ENCODE data around the gene NLN. TPM values are rescaled to one million over a fixed set of nuclear protein-coding genes. Genes with fewer than 3 reads are reported as not detected.

Gene NLN
- total RNA-seq, 4 donors from 2014 or later, result 8.7 to 11.9 (median 9.1) TPM

- H3K27ac ChIP-seq (replicated peaks in 1 of 4), result no peak overlapping the region
- H3K4me1 ChIP-seq, result peaks cover 0 to 3% (median 0%) of the 10 kb centered on the region in 4 donors
- H3K4me3 ChIP-seq, result no peak overlapping the region
These were observed 109.3 kb downstream of the NLN start for GRCh38 chr5:65831276-65831675.

GRCh38 chr5:65832152-65832551 lies 110.1 kb downstream of the NLN start:
- H3K27ac ChIP-seq (replicated peaks in 1 of 4), result no peak overlapping the region

More at GRCh38 chr5:65831276-65831675, 109.3 kb downstream of the NLN start:
- TF ChIP-seq, protein P1, sequence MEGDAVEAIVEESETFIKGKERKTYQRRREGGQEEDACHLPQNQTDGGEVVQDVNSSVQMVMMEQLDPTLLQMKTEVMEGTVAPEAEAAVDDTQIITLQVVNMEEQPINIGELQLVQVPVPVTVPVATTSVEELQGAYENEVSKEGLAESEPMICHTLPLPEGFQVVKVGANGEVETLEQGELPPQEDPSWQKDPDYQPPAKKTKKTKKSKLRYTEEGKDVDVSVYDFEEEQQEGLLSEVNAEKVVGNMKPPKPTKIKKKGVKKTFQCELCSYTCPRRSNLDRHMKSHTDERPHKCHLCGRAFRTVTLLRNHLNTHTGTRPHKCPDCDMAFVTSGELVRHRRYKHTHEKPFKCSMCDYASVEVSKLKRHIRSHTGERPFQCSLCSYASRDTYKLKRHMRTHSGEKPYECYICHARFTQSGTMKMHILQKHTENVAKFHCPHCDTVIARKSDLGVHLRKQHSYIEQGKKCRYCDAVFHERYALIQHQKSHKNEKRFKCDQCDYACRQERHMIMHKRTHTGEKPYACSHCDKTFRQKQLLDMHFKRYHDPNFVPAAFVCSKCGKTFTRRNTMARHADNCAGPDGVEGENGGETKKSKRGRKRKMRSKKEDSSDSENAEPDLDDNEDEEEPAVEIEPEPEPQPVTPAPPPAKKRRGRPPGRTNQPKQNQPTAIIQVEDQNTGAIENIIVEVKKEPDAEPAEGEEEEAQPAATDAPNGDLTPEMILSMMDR (IDR thresholded peaks at IDR 0.05), result no peak
- no peak for TF ChIP-seq EP300 (IDR thresholded peaks at IDR 0.05)
- no peak for TF ChIP-seq POLR2AphosphoS5 (IDR thresholded peaks at IDR 0.05)
- TF ChIP-seq POLR2A (IDR thresholded peaks at IDR 0.05; ENCODE audit: low read depth), result no peak
- intact Hi-C loops (cut with DNase I), result no loop called here
- WGBS, result 84% methylated on average over 1 of the region's 1 CpG
- Histone ChIP-seq H3K27me3 (no peaks in the 10 kb centered on the region), H3K9me3 (no peaks in the 10 kb centered on the region), H3K36me3 (no peaks in the 10 kb centered on the region)
- DNase-seq (ENCODE audit: extremely low spot score), result no peak

DNA sequence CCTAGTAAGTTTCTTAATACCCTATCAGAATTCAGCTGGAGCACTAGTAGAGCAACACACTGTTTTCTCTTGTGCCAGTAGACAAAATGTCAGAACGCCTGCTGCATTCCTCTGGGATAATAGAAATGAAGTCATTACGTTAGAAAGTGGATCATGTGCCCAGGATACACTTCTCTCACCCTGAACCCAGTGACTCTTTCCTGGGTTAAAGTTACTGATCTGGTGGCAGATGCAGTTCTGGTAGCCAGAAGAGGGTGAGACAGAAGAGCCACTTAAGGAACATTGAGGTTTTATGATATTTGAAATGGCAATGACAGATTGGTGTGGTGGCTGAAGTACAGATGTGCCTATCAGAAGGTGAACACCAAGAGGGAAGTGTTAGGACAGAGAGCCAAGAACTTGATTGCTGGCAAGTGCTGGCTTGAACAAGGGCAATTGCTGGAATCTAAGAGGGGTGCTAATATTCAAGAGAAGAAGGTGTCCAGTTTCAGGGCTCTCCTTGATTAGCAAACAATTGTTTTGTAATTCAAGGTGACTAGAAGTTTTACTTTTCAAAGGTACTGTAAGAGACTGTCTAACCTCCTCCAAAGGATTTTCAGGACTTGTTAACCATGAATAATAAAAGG lies 110.7 kb downstream of the NLN start:
- 69% methylated on average over 2 of the region's 2 CpGs for WGBS

More at GRCh38 chr5:65832152-65832551, 110.1 kb downstream of the NLN start:
- no peak for TF ChIP-seq POLR2AphosphoS5 (IDR thresholded peaks at IDR 0.05)
- TF ChIP-seq EP300 (IDR thresholded peaks at IDR 0.05), result no peak
- TF ChIP-seq, protein P1 (IDR thresholded peaks at IDR 0.05), result no peak
- TF ChIP-seq POLR2A (IDR thresholded peaks at IDR 0.05; ENCODE audit: low read depth), result no peak
- no peak for DNase-seq (ENCODE audit: extremely low spot score)
- H3K36me3 ChIP-seq, result no peaks in the 10 kb centered on the region
- H3K9me3 ChIP-seq, result no peaks in the 10 kb centered on the region
- no peaks in the 10 kb centered on the region for H3K27me3 ChIP-seq
- no peak overlapping the region for H3K4me3 ChIP-seq
- intact Hi-C loops (cut with DNase I), result no loop called here
- peaks cover 0 to 3% (median 0%) of the 10 kb centered on the region in 4 donors for H3K4me1 ChIP-seq

GRCh38 chr5:65833780-65834179 lies 111.8 kb downstream of the NLN start:
- Histone ChIP-seq H3K27me3 (no peaks in the 10 kb centered on the region), H3K4me3 (no peak overlapping the region), H3K4me1 (no peaks in the 10 kb centered on the region), H3K27ac (replicated peaks in 1 of 4) (no peak overlapping the region), H3K36me3 (no peaks in the 10 kb centered on the region), H3K9me3 (no peaks in the 10 kb centered on the region)
- DNase-seq (ENCODE audit: extremely low spot score), result no peak
- no peak for TF ChIP-seq EP300 (IDR thresholded peaks at IDR 0.05)
- TF ChIP-seq POLR2A (IDR thresholded peaks at IDR 0.05; ENCODE audit: low read depth), result no peak
- TF ChIP-seq, protein P1 (IDR thresholded peaks at IDR 0.05), result no peak
- TF ChIP-seq POLR2AphosphoS5 (IDR thresholded peaks at IDR 0.05), result no peak
- intact Hi-C loops (cut with DNase I), result no loop called here
- WGBS, result 78% methylated on average over 5 of the region's 5 CpGs

More for the DNA sequence above, 110.7 kb downstream of the NLN start:
- H3K4me3 ChIP-seq, result no peak overlapping the region
- no peak overlapping the region for H3K27ac ChIP-seq (replicated peaks in 1 of 4)
- no peaks in the 10 kb centered on the region for H3K36me3 ChIP-seq
- H3K27me3 ChIP-seq, result no peaks in the 10 kb centered on the region
- H3K9me3 ChIP-seq, result no peaks in the 10 kb centered on the region
- intact Hi-C loops (cut with DNase I), result no loop called here
- no peak for TF ChIP-seq EP300 (IDR thresholded peaks at IDR 0.05)
- TF ChIP-seq POLR2AphosphoS5 (IDR thresholded peaks at IDR 0.05), result no peak
- no peak for TF ChIP-seq POLR2A (IDR thresholded peaks at IDR 0.05; ENCODE audit: low read depth)
- TF ChIP-seq, protein P1 (IDR thresholded peaks at IDR 0.05), result no peak
- no peak for DNase-seq (ENCODE audit: extremely low spot score)
- peaks cover 0 to 2% (median 0%) of the 10 kb centered on the region in 4 donors for H3K4me1 ChIP-seq

DNA sequence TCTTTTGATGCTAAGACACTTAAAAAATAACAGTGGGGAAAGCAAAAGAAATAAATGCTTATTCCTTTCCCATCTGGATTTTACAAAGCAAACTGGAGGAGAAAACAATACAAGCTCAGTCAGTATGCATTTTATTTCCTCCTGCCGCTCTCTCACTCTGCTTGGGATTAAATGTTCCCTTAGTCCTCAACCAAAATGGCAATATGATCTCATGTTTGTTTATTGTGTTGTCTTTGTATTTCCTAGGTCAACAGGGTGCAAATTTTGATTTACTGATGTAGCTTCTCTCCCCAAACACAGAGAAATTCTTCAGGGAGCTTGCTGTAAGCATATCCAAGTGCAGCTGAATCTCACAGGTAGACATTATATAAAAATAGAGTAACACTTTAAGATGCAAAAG lies 112.3 kb downstream of the NLN start:
- intact Hi-C loops (cut with DNase I), result no loop called here
- TF ChIP-seq POLR2A (IDR thresholded peaks at IDR 0.05; ENCODE audit: low read depth) (no peak), EP300 (IDR thresholded peaks at IDR 0.05) (no peak), POLR2AphosphoS5 (IDR thresholded peaks at IDR 0.05) (no peak)
- TF ChIP-seq, protein P1 (IDR thresholded peaks at IDR 0.05), result no peak
- no peak overlapping the region for H3K4me3 ChIP-seq
- no peak overlapping the region for H3K27ac ChIP-seq (replicated peaks in 1 of 4)
- H3K36me3 ChIP-seq, result no peaks in the 10 kb centered on the region
- H3K9me3 ChIP-seq, result no peaks in the 10 kb centered on the region
- no peak for DNase-seq (ENCODE audit: extremely low spot score)
- 96% methylated on average over 1 of the region's 1 CpG for WGBS
- no peaks in the 10 kb centered on the region for H3K4me1 ChIP-seq
- H3K27me3 ChIP-seq, result no peaks in the 10 kb centered on the region
